Neural crest cell (in vitro differentiated cells): ENCODE data around the gene SSH2. TPM values are rescaled to one million over a fixed set of nuclear protein-coding genes. Genes with fewer than 3 reads are reported as not detected.
"Not testable (repeated sequence)": the region's sequence is repeated elsewhere in the genome, so short reads cannot be mapped to it uniquely, and the experiment has no call there.

Source experiments
- DNase-seq: peaks from one replicate; pipeline ENCODE4 v3.0.0; 2021; ENCODE audit warnings: low read depth, mixed read lengths, low spot score
- H3K27ac Mint-ChIP-seq: one replicate; pipeline ENCODE4 v1.8.0; 2021; ENCODE audit warnings: mild to moderate bottlenecking, mixed read lengths; ENCODE audit not compliant: unreplicated experiment
- H3K27me3 Mint-ChIP-seq: 2 replicates; pipeline ENCODE4 v1.8.0; 2021; ENCODE audit warnings: low read depth, mild to moderate bottlenecking, mixed read lengths
- H3K36me3 Mint-ChIP-seq: 2 replicates; pipeline ENCODE4 v1.8.0; 2021; ENCODE audit warnings: low read depth, mild to moderate bottlenecking, mixed read lengths
- H3K4me1 Mint-ChIP-seq: 2 replicates; pipeline ENCODE4 v1.8.0; 2021; ENCODE audit warnings: mixed read lengths
- H3K4me3 Mint-ChIP-seq: one replicate; pipeline ENCODE4 v1.8.0; 2021; ENCODE audit warnings: mild to moderate bottlenecking, mixed read lengths
- H3K9me3 Mint-ChIP-seq: 2 replicates; pipeline ENCODE4 v1.8.0; 2021; ENCODE audit warnings: mixed read lengths
- CTCF ChIP-seq: fragments of 200-600 bp; sonication (generic); conservative IDR thresholded peaks from 2 replicates; pipeline ENCODE4 v1.5.0; 2021; ENCODE audit warnings: antibody characterized with exemption, mild to moderate bottlenecking
- total RNA-seq: library from RNA; stranded (reverse); gene quantifications from 2 replicates; pipeline ENCODE4 v1.2.1, GENCODE V29; 2021

Gene SSH2
- total RNA-seq, 1 donor from 2014 or later: 29.2 TPM

- Mint-ChIP-seq H3K27me3 (no peaks in the 10 kb centered on the region), H3K4me3 (no peak overlapping the region), H3K27ac (no peak overlapping the region), H3K9me3 (peaks cover 4% of the 10 kb centered on the region), H3K4me1 (no peaks in the 10 kb centered on the region), H3K36me3 (peaks cover 9% of the 10 kb centered on the region)
- no peak for DNase-seq
- TF ChIP-seq CTCF: no peak
These were observed 48.8 kb downstream of the SSH2 start for GRCh38 chr17:29881256-29881655.

GRCh38 chr17:29880031-29880430, 50.0 kb downstream of the SSH2 start:
- Mint-ChIP-seq H3K27ac (peak overlapping the region; percentile 47), H3K4me3 (no peak overlapping the region), H3K4me1 (peaks cover 5% of the 10 kb centered on the region), H3K9me3 (peaks cover 4% of the 10 kb centered on the region), H3K27me3 (no peaks in the 10 kb centered on the region), H3K36me3 (peaks cover 15% of the 10 kb centered on the region)
- DNase-seq: no peak
- no peak for TF ChIP-seq CTCF

GRCh38 chr17:29874931-29875596, 55.0 kb downstream of the SSH2 start:
- Mint-ChIP-seq H3K4me3 (no peak overlapping the region), H3K4me1 (peaks cover 19% of the 10 kb centered on the region), H3K27ac (no peak overlapping the region), H3K27me3 (no peaks in the 10 kb centered on the region), H3K36me3 (peaks cover 15% of the 10 kb centered on the region), H3K9me3 (peaks cover 4% of the 10 kb centered on the region)
- DNase-seq: no peak
- no peak for TF ChIP-seq CTCF

GRCh38 chr17:29874358-29874757, 55.7 kb downstream of the SSH2 start:
- H3K27me3 Mint-ChIP-seq, H3K27ac Mint-ChIP-seq, H3K4me3 Mint-ChIP-seq, DNase-seq, H3K9me3 Mint-ChIP-seq: not testable (repeated sequence)
- Mint-ChIP-seq H3K4me1 (peaks cover 26% of the 10 kb centered on the region), H3K36me3 (peaks cover 15% of the 10 kb centered on the region)

GRCh38 chr17:29873476-29873875, 56.6 kb downstream of the SSH2 start:
- H3K4me3 Mint-ChIP-seq: no peak overlapping the region
- no peak for DNase-seq
- H3K27me3 Mint-ChIP-seq: no peaks in the 10 kb centered on the region
- H3K27ac Mint-ChIP-seq: no peak overlapping the region
- H3K9me3 Mint-ChIP-seq: peaks cover 4% of the 10 kb centered on the region
- peaks cover 15% of the 10 kb centered on the region for H3K36me3 Mint-ChIP-seq
- TF ChIP-seq CTCF: no peak
- peaks cover 34% of the 10 kb centered on the region for H3K4me1 Mint-ChIP-seq

GRCh38 chr17:29870836-29871465, 59.1 kb downstream of the SSH2 start:
- H3K4me3 Mint-ChIP-seq: peak overlapping the region; percentile 8
- H3K9me3 Mint-ChIP-seq: no peaks in the 10 kb centered on the region
- no peak for TF ChIP-seq CTCF
- no peaks in the 10 kb centered on the region for H3K27me3 Mint-ChIP-seq
- no peak for DNase-seq
- peak overlapping the region; percentile 1 for H3K27ac Mint-ChIP-seq
- H3K36me3 Mint-ChIP-seq: peaks cover 7% of the 10 kb centered on the region
- peaks cover 43% of the 10 kb centered on the region for H3K4me1 Mint-ChIP-seq
